H1 (cell line): ENCODE results near the gene SURF1. TPM values are rescaled to one million over a fixed set of nuclear protein-coding genes. Genes with fewer than 3 reads are reported as not detected.

Experiments
- CTCF ChIA-PET: fragments of 300-600 bp; sonication (Branson Sonifier 250); formaldehyde crosslinking; loops from one replicate; lab custom pipeline; 2021; ENCODE audit not compliant: partially characterized antibody; lab: Charles Lee
- POLR2A ChIA-PET: fragments of 300-600 bp; sonication (Branson Sonifier 250); formaldehyde crosslinking; loops from one replicate; lab custom pipeline; 2021; ENCODE audit warnings: inconsistent platforms; ENCODE audit not compliant: partially characterized antibody; lab: Charles Lee
- DNase-seq, 2 experiments: peaks; one replicate each; pipeline versions ENCODE4 v3.0.0 to v3.0.0-alpha.2; 2010 to 2022; ENCODE audit warnings: low spot score in 2 of 2, low read depth in 1 of 2, mixed read lengths in 1 of 2
- FAIRE-seq: peaks from 2 replicates; lab custom pipeline; 2011; peaks lifted over from hg19 to GRCh38; lab: Jason Lieb, UNC
- H2AFZ ChIP-seq: 2 replicates; pipeline ENCODE4 v1.8.1; 2012; ENCODE audit warnings: low read length, inconsistent platforms
- H2AK5ac ChIP-seq: 2 replicates; pipeline ENCODE4 v1.6.1; 2013; ENCODE audit warnings: low read depth, low read length
- H2BK120ac ChIP-seq: replicated peaks from 2 replicates; pipeline ENCODE3; 2013; ENCODE audit warnings: low read depth, low read length, inconsistent platforms
- H2BK12ac ChIP-seq: 2 replicates; pipeline ENCODE4 v1.6.1; 2013; ENCODE audit warnings: low read depth, low read length
- H2BK15ac ChIP-seq: 2 replicates; pipeline ENCODE4 v1.6.1; 2013; ENCODE audit warnings: low read length
- H2BK20ac ChIP-seq: 2 replicates; pipeline ENCODE4 v1.6.1; 2013; ENCODE audit warnings: low read length
- H2BK5ac ChIP-seq: 2 replicates; pipeline ENCODE4 v1.6.1; 2013; ENCODE audit warnings: low read depth, low read length
- H3K14ac ChIP-seq: 2 replicates; pipeline ENCODE4 v1.6.1; 2013; ENCODE audit warnings: inconsistent platforms; ENCODE audit not compliant: insufficient read length
- H3K18ac ChIP-seq: 2 replicates; pipeline ENCODE4 v1.6.1; 2013; ENCODE audit warnings: low read length; ENCODE audit errors: extremely low read depth
- H3K23ac ChIP-seq: 2 replicates; pipeline ENCODE4 v1.6.1; 2013; ENCODE audit warnings: inconsistent platforms; ENCODE audit not compliant: insufficient read length
- H3K23me2 ChIP-seq: 2 replicates; pipeline ENCODE4 v1.6.1; 2013; ENCODE audit warnings: low read depth, low read length
- H3K27ac ChIP-seq: 2 replicates; pipeline ENCODE4 v1.6.1; 2011; ENCODE audit warnings: low read depth, low read length, inconsistent platforms
- H3K27me3 ChIP-seq, 4 experiments: replicated peaks in 1 of 4; 1 replicate in 1 of 4; 2 replicates in 3 of 4; pipeline versions ENCODE4 v1.6.1 to v1.8.1; 2011 to 2013; ENCODE audit warnings: low read length in 3 of 4, mild to moderate bottlenecking in 3 of 4, inconsistent platforms in 2 of 4, mixed read lengths in 2 of 4, moderate library complexity in 1 of 4; ENCODE audit not compliant: control insufficient read depth in 3 of 4, insufficient read depth in 3 of 4; ENCODE audit errors: extremely low read depth in 1 of 4
- H3K36me3 ChIP-seq, 4 experiments: 2 replicates each; pipeline versions ENCODE4 v1.6.1 to v1.8.1; 2011 to 2013; ENCODE audit warnings: mild to moderate bottlenecking in 4 of 4, low read length in 3 of 4, moderate library complexity in 2 of 4, control low read depth in 1 of 4, inconsistent platforms in 1 of 4; ENCODE audit not compliant: insufficient read depth in 4 of 4, control insufficient read depth in 2 of 4
- H3K4ac ChIP-seq: replicated peaks from 2 replicates; pipeline ENCODE3; 2013; ENCODE audit warnings: low read length, low read depth, mixed read lengths, inconsistent platforms; ENCODE audit not compliant: insufficient read length
- H3K4me1 ChIP-seq, 4 experiments: replicated peaks in 1 of 4; 1 replicate in 1 of 4; 2 replicates in 3 of 4; pipeline versions ENCODE4 v1.6.1 to v1.8.1; 2011 to 2013; ENCODE audit warnings: low read length in 3 of 4, inconsistent platforms in 2 of 4, mixed read lengths in 1 of 4; ENCODE audit not compliant: insufficient read depth in 4 of 4, control insufficient read depth in 3 of 4
- H3K4me2 ChIP-seq, 2 experiments: 2 replicates each; pipeline versions ENCODE4 v1.6.1 to v1.8.1; 2011 to 2013; ENCODE audit warnings: low read depth in 2 of 2, low read length in 2 of 2, control low read depth in 1 of 2, inconsistent platforms in 1 of 2, mild to moderate bottlenecking in 1 of 2; ENCODE audit not compliant: insufficient read depth in 1 of 2
- H3K4me3 ChIP-seq, 4 experiments: fragments of 200-600, 300-600 bp in 1 of 4; sonication (generic), shearing (Covaris generic), sonication (Bioruptor Twin) in 1 of 4; 2 replicates each; pipeline versions ENCODE4 v1.5.1 to v1.8.1; 2011 to 2016; ENCODE audit warnings: low read length in 4 of 4, low read depth in 3 of 4, control low read depth in 2 of 4, inconsistent platforms in 2 of 4, mild to moderate bottlenecking in 2 of 4, mixed read lengths in 1 of 4, moderate library complexity in 1 of 4; ENCODE audit not compliant: insufficient read depth in 2 of 4; ENCODE audit errors: extremely low read depth in 1 of 4
- H3K56ac ChIP-seq: replicated peaks from 2 replicates; pipeline ENCODE3; 2013; ENCODE audit warnings: low read depth, mild to moderate bottlenecking, mixed read lengths, low read length, inconsistent platforms; ENCODE audit not compliant: insufficient read length
- H3K79me1 ChIP-seq: 2 replicates; pipeline ENCODE4 v1.6.1; 2013; ENCODE audit warnings: low read depth, low read length, control low read depth
- H3K79me2 ChIP-seq, 2 experiments: 2 replicates each; pipeline versions ENCODE4 v1.6.1 to v1.8.1; 2012 to 2013; ENCODE audit warnings: low read length in 2 of 2, mild to moderate bottlenecking in 2 of 2, inconsistent platforms in 1 of 2; ENCODE audit not compliant: insufficient read depth in 2 of 2, control insufficient read depth in 1 of 2
- H3K9ac ChIP-seq, 4 experiments: replicated peaks in 1 of 4; 1 replicate in 1 of 4; 2 replicates in 3 of 4; pipeline versions ENCODE4 v1.6.1 to v1.8.1; 2011 to 2013; ENCODE audit warnings: low read depth in 3 of 4, low read length in 3 of 4, control low read depth in 2 of 4, mild to moderate bottlenecking in 2 of 4, moderate library complexity in 2 of 4, inconsistent platforms in 1 of 4; ENCODE audit errors: extremely low read depth in 1 of 4
- H3K9me3 ChIP-seq, 2 experiments: 2 replicates each; pipeline versions ENCODE4 v1.6.1 to v1.8.1; 2012 to 2013; ENCODE audit warnings: mild to moderate bottlenecking in 2 of 2, moderate library complexity in 2 of 2, control low read depth in 1 of 2, inconsistent platforms in 1 of 2, low read depth in 1 of 2, low read length in 1 of 2, mixed read lengths in 1 of 2; ENCODE audit not compliant: insufficient read depth in 2 of 2
- H4K20me1 ChIP-seq, 2 experiments: replicated peaks in 1 of 2; 2 replicates each; pipeline versions ENCODE3 to v1.8.1; 2011 to 2013; ENCODE audit warnings: inconsistent platforms in 2 of 2, low read length in 2 of 2, mild to moderate bottlenecking in 1 of 2; ENCODE audit not compliant: insufficient read depth in 2 of 2, control insufficient read depth in 1 of 2
- H4K5ac ChIP-seq: 2 replicates; pipeline ENCODE4 v1.6.1; 2013; ENCODE audit warnings: low read length, low read depth, mixed read lengths, inconsistent platforms; ENCODE audit not compliant: insufficient read length
- H4K8ac ChIP-seq: 2 replicates; pipeline ENCODE4 v1.8.0; 2013; ENCODE audit warnings: mild to moderate bottlenecking, moderate library complexity, low read length, inconsistent platforms; ENCODE audit not compliant: insufficient read depth; ENCODE audit errors: extremely low read depth
- H4K91ac ChIP-seq: replicated peaks from 2 replicates; pipeline ENCODE3; 2013; ENCODE audit warnings: low read length, mixed read lengths, inconsistent platforms; ENCODE audit not compliant: insufficient read length
- JUN ChIP-seq: IDR thresholded peaks from 2 replicates; pipeline ENCODE4 v1.6.1; 2011; ENCODE audit warnings: low read depth, mild to moderate bottlenecking, improper control_type of control experiment, low read length
- MAX ChIP-seq: IDR thresholded peaks from 2 replicates; pipeline ENCODE4 v1.6.1; 2012; ENCODE audit warnings: inconsistent platforms
- PHF8 ChIP-seq: fragments of 200-600 bp; sonication (generic); conservative IDR thresholded peaks from 2 replicates; pipeline ENCODE4 v1.7.1; 2012; ENCODE audit warnings: low read depth, mild to moderate bottlenecking, inconsistent platforms, low read length, moderate library complexity
- SP4 ChIP-seq: IDR thresholded peaks from 2 replicates; pipeline ENCODE4 v1.6.1; 2012; ENCODE audit warnings: low read length, inconsistent platforms
- WGBS, 2 experiments: shearing (Covaris generic) in 1 of 2; methylation state at CpG; one replicate each; pipeline versions ENCODE4 v1.1.6 to v1.1.7; 2013 to 2015; ENCODE audit warnings: low lambda C conversion rate in 2 of 2, mixed read lengths in 2 of 2, inconsistent platforms in 1 of 2, low coverage in 1 of 2, missing lambda C conversion rate in 1 of 2; ENCODE audit not compliant: insufficient replicate concordance in 2 of 2, insufficient coverage in 1 of 2, insufficient read length in 1 of 2; ENCODE audit errors: extremely low coverage in 1 of 2, missing lambda C conversion rate in 1 of 2; 5-methylcytosine and 5-hydroxymethylcytosine counted together
- polyA plus RNA-seq, 7 experiments: library from polyadenylated mRNA; depleted of rRNA in 3 of 7; stranded (reverse) in 5 of 7; unstranded in 2 of 7; fragments of >200 nt in 5 of 7; fragments of 200-250 nt in 2 of 7; gene quantifications; 1 replicate in 5 of 7; 2 replicates in 1 of 7; 4 replicates in 1 of 7; pipeline versions ENCODE4 v1.2.1 to v1.2.3, GENCODE V29; 2011 to 2013; ENCODE audit warnings: missing spikeins in 2 of 7, mixed read lengths in 2 of 7
- total RNA-seq: library from RNA; stranded (reverse); fragmentation: NEBNext Ultra II Directional; extraction: Animal tissue kit (Norgen Biotek cat#: 25700); gene quantifications from 2 replicates; pipeline ENCODE4 v1.2.1, GENCODE V29; 2021

Gene SURF1
- total and polyA plus RNA-seq, 2 of the 8 experiments (the other 6 are each of a cell fraction or from before 2014, with no cell fraction given) = 43.1 to 44.7 TPM

- POLR2A ChIA-PET = interaction anchor here (1.0 to 19.9 kb wide), 8 partner anchors 8 to 78 kb away, joined by 3 to 461 read pairs (median 8); partner anchors contain the start of genes MED22, RPL7A, STKLD1 and SURF1
- Histone ChIP-seq H3K79me2 (peaks cover 0 to 15% of the 10 kb centered on the region in 2 experiments; a peak in 1 of 4 replicates), H3K4ac (no peak overlapping the region), H2BK15ac (no peak overlapping the region), H3K4me3 (no peak overlapping the region), H3K79me1 (peaks cover 7% of the 10 kb centered on the region; the same call in 1 of the 2 replicates), H4K20me1 (peaks cover 19 to 27% of the 10 kb centered on the region in 2 experiments), H4K5ac (no peak overlapping the region), H3K23ac (no peak overlapping the region), H3K23me2 (no peaks in the 10 kb centered on the region; the same call in 1 of the 2 replicates), H3K4me2 (no peak overlapping the region), H3K18ac (no peak overlapping the region), H3K9me3 (no peaks in the 10 kb centered on the region), H3K36me3 (peaks cover 15 to 58% (median 44%) of the 10 kb centered on the region in 4 experiments), H3K56ac (no peak overlapping the region), H3K27ac (no peak overlapping the region; the same call in 1 of the 2 replicates), H2BK20ac (no peak overlapping the region), H4K91ac (no peak overlapping the region), H2BK120ac (no peak overlapping the region), H4K8ac (no peak overlapping the region), H3K4me1 (peaks cover 0 to 8% (median 3%) of the 10 kb centered on the region in 4 experiments; a peak in 4 of 7 replicates), H3K14ac (no peak overlapping the region), H2AK5ac (no peak overlapping the region), H3K9ac (no peak overlapping the region), H2AFZ (no peak overlapping the region), H2BK5ac (no peak overlapping the region), H3K27me3 (no peaks in the 10 kb centered on the region), H2BK12ac (no peak overlapping the region)
- DNase-seq = no peak
- no peak for TF ChIP-seq JUN
- TF ChIP-seq SP4 = no peak
- no peak for TF ChIP-seq MAX
- no peak for TF ChIP-seq PHF8
- WGBS, 2 experiments = 92% methylated on average over 13 of the region's 13 CpGs; no CpG with 5 or more reads in 1 of the 2 experiments
- CTCF ChIA-PET = interaction anchor here (1.8 to 8.2 kb wide), 5 partner anchors 9 to 43 kb away, joined by 5 to 90 read pairs (median 12); no protein-coding TSS in a partner anchor
- FAIRE-seq = no peak
Measured at GRCh38 chr9:133361507-133362092, 5.3 kb upstream of the SURF1 start.
